GM21423 (cell line): ENCODE data around the gene FHAD1.

Source experiments
- ATAC-seq: cut with Tn5 transposase; IDR thresholded peaks from one replicate; pipeline ENCODE4 v1.9.1; 2021; ENCODE audit warnings: mild to moderate bottlenecking, moderate library complexity; ENCODE audit not compliant: unreplicated experiment

The FHAD1 gene

GRCh38 chr1:15245593-15246360, 1.2 kb upstream of the FHAD1 start:
- no peak for ATAC-seq

- ATAC-seq = no peak
These were observed 1.2 kb downstream of the FHAD1 start for GRCh38 chr1:15248216-15248615.

DNA sequence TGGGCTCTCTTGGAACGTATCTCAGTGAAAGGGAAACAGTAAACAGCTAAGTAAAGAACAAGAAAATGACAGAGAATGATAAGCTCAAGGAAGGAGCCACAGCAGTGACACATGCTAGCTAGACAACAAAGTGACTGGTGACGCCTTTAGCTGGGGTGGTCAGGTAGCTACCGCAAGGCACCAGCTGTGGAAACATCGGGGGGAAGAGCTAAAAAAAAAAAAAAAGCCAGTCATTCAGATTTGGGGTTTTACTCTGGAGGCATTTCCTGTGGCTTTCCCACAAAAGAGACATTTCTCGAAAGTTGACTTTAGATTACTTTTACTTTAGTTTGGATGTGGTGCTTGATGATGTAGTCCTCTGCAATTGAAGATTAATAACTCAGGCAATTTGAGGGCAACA, 2.1 kb downstream of the FHAD1 start:
- ATAC-seq = no peak

- ATAC-seq = no peak
These were observed 5.1 kb downstream of the FHAD1 start for GRCh38 chr1:15251857-15252835.

GRCh38 chr1:15254559-15254958, 7.5 kb downstream of the FHAD1 start:
- no peak for ATAC-seq

GRCh38 chr1:15255582-15256149, 8.6 kb downstream of the FHAD1 start:
- no peak for ATAC-seq

GRCh38 chr1:15256584-15256983, 9.6 kb downstream of the FHAD1 start:
- no peak for ATAC-seq

- ATAC-seq = no peak
These were observed 10.3 kb downstream of the FHAD1 start for GRCh38 chr1:15257309-15257708.

GRCh38 chr1:15258833-15259621, 12.0 kb downstream of the FHAD1 start:
- no peak for ATAC-seq

GRCh38 chr1:15259622-15260007, 12.6 kb downstream of the FHAD1 start:
- ATAC-seq = no peak

GRCh38 chr1:15260418-15261154, 13.6 kb downstream of the FHAD1 start:
- ATAC-seq = no peak

DNA sequence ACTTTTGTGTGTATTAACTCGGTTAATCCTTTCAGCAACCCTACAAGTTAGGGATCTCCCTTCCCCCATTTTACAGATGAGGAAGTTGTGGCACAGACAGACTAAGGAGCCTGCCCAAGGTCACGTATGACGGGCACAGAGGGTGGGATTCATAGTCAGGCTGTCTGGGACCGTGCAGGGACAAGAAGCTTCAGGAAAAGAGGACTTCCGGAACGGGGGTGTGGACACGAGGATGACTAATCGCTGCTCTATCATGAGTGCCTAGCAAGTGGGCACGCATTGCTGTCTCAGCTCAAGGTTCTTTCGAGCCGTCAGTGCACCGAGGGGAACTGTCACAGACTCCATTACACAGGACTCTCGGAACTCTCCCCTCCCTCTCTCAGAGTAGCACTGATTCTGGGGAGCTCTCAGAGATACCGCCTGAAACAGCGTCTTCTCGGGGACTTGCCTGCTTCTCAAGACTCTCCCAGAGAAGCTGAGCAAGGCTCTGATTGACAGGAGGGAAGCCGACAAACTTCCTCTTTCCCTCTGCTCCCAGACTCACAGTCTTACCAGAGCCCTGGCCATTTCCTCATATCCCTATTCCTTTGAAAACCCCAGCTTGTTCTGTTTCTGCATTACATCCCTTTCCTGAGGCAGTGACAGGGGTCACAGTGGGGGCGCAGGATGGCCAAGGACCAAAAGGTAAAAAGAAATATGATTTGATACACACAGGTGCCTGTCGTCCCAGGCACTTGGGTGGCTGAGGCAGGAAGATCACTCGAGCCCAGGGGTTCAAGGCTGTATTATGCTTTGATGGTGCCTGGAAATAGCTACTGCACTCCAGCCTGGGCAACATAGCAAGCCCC, 14.4 kb downstream of the FHAD1 start:
- ATAC-seq = no peak

GRCh38 chr1:15262003-15262377, 15.0 kb downstream of the FHAD1 start:
- no peak for ATAC-seq

- no peak for ATAC-seq
These were observed 15.7 kb downstream of the FHAD1 start for GRCh38 chr1:15262706-15263105.

- ATAC-seq = no peak
These were observed 17.7 kb downstream of the FHAD1 start for GRCh38 chr1:15264769-15265168.

DNA sequence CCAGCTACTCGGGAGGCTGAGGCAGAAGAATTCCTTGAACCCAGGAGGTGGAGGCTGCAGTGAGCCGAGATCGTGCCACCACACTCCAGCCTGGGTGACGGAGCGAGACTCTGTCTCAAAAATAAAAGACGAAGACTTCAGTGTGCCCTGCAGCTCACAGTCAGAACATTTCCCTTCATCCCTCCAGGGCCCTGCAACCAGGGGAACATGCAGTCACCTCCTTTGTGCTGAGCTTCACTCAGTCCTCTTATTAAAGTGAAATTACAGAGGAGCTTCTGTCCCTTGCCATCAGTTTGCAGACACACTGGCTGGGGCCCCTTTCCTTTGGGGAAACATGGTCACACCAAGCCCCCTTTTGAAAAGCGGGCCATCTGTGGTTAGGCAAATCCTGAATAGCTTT, 24.2 kb downstream of the FHAD1 start:
- no peak for ATAC-seq

DNA sequence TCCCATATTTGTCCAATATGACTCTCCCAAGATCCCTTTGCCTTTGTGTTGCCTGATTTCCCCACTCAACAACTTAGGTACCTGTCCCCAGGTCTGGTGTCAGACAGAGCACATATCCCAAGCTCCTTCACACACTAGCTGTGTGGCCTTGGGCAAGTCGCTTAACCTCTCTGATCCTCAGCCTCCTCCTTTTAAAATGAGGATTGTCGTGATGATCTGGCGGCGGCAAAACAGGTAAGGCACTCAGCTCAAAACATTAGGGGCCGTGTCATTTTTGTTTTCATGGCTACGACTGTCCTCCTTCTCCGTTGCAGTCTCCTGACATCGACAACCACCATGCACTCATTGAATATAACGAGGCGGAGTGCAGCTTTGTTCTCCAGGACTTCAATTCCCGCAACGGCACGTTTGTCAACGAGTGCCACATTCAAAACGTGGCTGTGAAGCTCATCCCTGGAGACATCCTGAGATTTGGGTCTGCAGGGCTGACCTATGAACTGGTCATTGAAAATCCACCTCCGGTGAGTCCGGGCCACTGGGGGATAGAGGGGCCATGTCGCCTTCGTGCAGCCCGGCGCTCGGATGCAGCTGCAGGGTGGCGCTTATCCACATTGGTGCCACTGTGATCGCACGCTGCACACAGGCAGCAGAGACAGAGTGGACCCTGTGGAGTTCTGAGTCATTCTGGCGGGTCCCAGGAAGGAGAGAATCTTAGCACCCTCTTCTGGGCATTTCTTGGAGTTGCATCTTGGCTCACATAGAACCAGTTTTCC, 25.2 kb downstream of the FHAD1 start:
- no peak for ATAC-seq

DNA sequence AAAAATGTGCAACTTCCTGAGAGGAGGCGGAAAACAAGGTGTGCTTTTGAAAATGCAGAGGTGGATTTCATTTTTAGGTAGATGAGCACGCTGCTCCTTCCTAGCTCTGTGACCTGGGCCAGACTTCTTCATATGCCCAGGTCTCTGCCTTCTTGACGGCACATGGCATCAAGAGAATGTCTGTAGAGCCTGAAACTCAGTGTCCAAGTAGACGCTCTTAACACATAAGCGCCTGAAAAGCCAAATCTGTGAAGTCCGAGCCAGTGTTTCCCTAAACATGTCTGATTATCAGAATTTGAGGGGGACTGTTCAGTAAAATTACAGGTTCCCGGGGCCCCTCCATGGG, 25.7 kb downstream of the FHAD1 start:
- no peak for ATAC-seq

DNA sequence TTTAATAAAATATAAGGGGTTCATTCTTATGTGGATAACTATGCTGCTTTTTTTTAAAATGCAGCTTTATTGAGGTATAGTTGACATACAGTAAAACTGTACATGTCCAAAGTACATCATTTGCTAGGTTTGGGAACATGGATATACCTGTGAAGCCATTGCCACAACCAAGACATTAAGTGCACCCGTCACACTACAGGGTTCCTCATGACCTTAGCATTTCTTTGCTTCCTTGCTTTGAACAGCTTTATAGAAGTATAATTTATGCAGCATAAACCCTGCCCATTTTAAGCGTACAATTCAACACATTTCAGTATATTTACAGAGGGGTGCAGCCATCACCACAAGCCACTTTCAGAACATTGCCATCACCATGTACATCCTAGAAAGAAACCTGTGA, 26.3 kb downstream of the FHAD1 start:
- no peak for ATAC-seq
